HG03139 (cell line): ENCODE measurements around the gene DDB1.
A peak's percentile ranks its signal among the peaks of the same experiment; 100 is the strongest.

Experiments
- ATAC-seq: cut with Tn5 transposase; IDR thresholded peaks from one replicate; pipeline ENCODE4 v1.9.1; 2021; ENCODE audit not compliant: unreplicated experiment

Gene DDB1

DNA sequence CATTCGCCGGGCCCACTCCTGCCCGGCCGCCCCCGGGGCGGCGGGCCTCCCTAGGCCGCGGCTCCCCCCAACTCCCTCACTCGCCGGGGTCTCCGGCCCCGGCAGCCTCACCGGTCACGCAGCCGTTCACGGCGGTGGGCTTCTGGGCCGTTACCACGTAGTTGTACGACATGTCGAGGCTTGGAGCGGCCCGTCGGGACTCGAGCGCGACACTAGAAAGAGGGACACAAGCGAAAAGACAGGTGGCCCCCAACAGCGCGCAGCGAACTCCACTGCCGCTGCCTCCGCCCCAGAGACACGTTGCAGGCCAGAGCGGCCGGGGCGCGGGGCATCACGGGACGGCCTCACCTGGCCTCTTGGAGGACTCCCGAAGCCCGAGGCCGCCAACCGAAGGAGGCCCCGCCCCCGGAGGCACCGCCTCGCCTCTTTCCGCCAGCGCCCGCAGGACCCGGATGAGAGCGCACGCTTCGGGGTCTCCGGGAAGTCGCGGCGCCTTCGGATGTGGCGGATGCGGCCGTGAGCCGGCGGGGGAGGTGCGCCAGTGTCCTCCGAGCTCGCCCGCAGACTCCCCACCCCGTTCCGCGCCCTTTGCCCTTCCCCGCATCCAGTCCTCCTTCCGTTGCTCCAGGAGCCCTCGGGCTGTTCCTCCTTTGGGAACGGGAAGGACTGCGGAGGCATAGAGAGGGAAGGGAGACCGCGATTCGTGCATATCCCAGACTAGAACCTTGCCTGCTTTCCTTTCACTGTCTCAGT, at the start of gene DDB1, which contains the start of gene TKFC:
Gene DDB1, minus strand, starts transcription at position 309 of the 753 bp plus-strand sequence. Its CDS starts 137 bp downstream, at position 172.
Gene TKFC, plus strand, starts transcription at position 432 of the 753 bp plus-strand sequence. CDS start 1,501 bp downstream, outside the sequence.
- peak; percentile 82 for ATAC-seq

DNA sequence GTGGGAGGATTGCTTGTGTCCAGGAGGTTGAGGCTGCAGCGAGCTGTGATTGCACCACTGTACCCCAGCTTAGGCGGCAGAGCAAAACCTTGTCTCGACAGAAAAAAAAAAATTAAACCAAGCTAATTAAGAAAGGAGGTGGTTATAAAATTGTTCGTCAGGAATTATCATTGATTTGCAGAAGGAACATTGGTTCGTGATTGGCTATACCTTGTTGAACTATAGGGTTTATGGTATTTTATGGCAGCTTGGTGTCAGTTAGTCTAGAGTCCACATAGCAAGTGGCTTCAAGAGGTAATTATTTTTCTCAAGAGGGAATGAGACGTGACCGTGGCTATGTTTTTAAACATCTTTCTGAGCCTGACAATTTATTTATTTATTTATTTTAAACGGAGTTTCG, 48.0 kb upstream of the DDB1 start:
- ATAC-seq, result no peak

DNA sequence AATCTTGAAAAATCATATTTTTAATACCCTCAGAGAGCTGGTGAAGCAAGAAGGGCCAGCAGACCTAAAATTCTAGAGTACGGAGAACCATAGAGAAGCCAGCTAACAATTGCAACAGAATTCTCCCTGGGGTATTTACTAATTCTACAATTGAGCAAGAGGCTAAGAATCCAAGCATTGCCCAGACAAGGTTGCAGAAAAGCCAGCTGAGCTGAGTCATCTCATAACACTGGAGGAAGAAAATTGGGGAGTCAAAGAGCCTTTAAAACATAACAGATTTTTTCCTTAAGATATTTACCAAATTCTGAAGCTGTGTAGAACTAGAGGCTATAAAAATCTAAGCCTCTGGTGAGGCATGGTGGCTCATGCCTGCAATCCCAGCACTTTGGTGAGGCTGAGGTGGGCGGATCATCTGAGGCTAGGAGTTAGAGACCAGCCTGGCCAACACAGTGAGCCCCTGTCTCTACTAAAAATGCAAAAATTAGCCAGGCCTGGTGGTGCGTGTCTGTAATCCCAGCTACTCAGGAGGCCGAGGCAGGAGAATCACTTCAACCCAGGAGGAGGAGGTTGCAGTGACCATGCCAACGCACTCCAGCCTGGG, 45.9 kb upstream of the DDB1 start:
- no peak for ATAC-seq

DNA sequence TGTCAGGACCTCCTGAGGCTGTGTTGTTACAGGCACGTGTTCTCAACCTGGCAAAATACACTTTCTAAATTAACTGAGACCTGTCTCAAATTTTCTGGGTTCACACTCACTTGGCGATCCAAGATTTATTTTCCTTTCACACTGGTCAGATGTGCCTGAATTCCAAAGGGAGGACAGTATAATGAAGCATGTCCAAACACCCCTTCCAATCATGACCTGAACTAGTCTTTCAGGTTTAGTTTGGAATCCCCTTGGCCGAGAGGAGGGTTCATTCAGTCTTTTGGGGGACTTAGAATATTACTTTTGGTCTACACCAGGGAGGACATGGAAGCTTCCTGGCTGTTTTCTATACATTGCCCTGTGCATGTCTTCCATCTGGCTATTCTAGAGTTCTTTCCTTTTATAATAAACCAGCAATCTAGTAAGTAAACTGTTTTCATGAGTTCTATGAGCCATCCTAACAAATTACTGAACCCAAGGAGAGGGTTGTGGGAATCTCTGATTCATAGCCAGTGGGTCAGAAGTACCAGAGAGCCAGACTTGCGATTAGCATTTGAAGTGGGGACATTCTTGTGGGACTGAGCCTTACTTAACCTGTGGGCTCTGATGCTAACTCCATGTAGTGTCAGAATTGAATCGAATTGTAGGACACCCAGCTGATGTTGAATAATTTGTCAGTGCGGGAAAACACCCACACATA, 44.7 kb upstream of the DDB1 start:
- no peak for ATAC-seq

DNA sequence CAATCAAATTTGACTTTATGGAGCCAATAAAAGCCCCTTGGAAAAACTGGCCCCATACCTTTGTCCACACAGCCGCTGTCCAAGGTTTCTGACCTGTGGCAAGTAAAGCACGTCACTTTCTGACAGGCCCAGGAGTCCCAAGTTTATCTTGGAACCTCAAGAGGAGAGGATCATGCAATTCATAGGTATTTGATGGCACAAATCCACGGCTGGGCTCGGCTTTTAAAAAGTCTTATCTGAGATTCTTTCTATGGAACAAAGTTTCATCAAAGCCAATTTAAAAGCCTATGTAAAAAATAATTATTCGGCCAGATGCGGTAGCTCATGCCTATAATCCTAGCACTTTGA, 42.8 kb upstream of the DDB1 start:
- ATAC-seq, result no peak

DNA sequence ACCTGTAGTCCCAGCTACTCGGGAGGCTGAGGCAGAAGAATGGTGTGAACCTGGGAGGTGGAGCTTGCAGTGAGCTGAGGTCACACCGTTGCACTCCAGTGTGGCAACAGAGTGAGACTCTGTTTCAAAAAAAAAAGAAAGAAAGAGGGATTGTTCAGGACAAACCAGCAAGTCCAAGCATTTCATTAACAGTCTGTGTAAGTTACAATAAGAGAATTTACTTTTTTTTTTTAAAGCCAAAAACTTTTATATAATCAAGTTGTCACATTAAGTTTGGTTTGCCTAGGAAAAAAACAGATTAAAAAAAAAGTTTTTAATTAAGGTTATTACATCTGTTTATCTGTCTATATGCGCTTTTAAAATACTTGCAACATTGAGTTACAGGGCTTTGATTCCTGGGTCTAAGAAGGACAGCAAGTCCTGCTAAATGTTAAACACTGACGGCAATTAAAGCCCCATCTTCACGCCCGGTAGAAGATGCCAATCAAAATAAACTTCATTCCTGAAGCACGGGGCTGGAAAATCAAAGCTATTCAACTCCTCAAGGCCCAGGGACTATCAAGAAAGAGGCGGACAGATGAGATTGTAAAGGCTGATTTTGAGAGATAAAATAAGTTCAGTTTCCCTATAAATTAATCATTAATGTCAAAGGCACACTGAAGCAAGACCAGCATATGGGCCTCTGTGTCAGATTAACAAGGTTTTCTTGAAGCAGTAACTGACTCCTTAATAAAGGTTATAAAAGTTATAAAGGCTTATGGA, 39.9 kb upstream of the DDB1 start:
- no peak for ATAC-seq

DNA sequence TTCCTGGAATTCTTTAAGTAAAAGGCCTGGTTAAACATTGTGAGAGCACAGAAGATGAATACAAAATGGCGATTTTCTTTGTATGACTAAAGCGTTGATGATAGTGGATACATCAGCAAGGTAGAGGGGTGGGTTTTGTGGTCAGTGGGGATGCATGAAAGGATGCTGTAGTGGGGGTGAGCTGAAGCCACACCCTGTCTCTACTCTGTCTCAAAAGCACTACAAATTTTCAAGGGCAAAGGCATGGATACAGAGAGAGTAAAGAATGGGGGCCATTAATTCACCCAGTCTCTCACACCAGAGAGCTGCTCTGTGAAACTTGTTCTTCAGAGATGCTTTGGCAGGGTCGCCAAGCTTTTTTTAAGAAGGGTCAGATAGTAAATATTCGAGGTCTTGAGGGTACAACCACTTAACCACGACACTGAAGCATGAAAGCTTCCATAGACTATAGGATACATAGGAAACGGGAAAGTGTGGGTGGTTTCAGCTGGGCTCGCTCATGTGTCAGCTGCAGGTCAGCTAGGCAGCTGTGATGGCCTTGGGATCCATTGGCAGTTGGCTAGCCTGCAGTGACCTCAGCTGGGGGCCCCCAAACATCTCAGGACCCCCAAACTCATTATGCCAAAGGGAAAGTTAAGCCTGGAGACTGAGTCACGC, 37.6 kb upstream of the DDB1 start:
- ATAC-seq, result no peak

DNA sequence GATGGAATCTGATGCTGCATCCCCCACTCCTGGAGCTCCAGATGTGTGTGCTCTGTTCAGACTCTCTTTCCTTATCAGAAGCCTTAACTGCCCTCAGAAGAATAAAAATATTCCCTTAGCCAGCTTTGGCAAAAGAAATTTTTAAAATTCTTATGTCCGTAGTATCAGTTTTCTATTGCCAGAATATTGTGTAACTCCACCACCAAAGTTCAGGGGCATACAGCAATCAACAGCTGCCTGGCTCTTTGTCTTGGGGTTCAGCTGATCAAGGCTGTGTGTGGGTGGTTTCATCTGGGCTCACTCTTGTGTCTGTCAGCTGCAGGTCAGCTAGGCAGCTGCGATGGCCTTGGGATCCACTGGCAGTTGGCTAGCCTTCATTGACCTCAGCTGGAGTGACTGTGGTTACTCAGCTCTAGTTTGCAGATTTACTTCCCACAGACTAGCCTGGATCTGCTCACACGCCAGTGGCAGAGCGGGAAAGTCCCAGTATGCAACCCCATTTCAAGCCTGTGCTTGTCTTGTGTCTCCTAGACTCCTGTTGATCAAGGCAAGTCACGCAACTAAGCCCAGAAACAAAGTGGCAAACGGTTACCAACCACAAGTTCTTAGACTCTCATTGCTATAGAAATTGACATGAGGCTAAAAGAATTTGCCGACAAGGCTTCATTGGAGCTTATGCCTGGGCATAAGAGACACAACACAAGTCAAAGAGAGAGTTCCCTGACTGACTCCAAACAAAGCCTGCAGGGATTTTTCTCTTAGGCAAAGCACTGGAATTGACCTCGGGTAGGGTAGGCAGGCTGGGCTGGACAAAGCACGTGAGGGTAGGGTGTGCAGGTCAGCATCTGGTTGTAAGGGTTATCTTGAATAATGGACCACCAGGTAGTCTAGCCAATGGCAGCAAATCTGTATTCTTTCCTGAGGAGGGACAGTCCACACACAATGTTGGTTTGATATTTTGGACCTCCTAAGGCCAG, 36.8 kb upstream of the DDB1 start:
- no peak for ATAC-seq

DNA sequence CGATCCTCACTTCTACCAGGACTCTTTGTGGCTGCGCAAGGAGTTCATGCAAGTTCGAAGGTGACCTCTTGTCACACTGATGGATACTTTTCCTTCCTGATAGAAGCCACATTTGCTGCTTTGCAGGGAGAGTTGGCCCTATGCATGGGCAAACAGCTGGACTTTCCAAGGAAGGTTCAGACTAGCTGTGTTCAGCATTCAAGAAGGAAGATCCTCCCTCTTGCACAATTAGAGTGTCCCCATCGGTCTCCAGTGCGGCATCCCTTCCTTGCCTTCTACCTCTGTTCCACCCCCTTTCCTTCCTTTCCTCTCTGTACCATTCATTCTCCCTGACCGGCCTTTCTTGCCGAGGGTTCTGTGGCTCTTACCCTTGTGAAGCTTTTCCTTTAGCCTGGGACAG, 35.7 kb upstream of the DDB1 start:
- no peak for ATAC-seq

DNA sequence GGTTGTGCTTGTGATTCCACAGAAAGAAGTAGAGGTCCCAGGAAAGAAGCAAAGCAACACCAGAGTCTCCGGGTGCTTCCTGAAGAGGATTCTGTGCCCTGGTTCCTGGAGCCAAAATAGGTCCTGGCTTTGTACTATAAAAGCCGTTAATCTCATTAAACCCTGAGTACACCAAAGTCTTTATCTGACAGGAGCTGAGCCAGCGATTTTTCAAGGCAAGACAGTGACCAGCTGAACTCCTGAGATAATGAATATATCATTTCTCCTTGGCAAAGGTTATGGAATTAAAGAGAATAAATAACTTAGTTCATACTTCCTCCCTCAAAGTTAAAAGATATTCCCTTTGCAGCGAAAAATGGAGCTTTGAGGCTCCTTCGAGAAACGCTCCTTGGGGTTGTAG, 34.5 kb upstream of the DDB1 start:
- no peak for ATAC-seq

DNA sequence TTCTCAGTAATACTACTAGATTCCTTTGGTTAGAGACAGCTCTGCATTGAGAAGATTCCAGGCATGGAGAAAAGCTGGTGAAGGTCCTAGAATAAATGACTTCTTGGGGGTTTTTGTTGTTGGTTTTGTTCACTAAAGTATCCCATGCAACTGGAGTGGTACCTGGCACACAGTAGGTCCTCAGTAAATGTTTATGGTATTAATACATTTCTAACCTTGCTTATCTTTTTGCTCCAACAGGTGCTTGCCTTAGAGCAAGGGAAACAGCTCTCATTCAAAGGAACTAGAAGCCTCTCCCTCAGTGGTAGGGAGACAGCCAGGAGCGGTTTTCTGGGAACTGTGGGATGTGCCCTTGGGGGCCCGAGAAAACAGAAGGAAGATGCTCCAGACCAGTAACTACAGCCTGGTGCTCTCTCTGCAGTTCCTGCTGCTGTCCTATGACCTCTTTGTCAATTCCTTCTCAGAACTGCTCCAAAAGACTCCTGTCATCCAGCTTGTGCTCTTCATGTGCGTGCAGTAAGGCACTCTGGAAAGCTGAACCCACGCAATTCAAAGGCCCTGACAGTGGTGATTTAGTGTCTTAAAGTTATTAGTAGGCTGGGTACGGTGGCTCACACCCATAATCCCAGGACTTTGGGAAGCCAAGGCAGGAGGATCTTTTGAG, 31.2 kb upstream of the DDB1 start:
- no peak for ATAC-seq

DNA sequence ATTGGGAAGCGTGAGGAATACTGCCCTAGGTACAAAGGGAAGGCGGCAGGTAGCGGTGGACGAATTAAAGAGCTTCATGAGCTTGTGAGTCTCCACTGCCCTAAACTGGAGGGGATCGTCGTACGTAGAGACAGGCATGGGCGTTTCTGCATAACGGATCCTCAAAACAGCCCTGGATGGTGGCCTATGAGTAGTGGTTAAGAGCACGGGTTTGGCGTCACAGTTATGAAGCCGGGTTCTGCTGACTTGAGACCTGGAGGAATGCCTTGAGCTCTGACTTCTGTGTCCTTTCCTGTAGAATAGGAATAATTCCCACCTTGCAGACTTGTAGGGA, 29.6 kb upstream of the DDB1 start:
- ATAC-seq, result no peak

DNA sequence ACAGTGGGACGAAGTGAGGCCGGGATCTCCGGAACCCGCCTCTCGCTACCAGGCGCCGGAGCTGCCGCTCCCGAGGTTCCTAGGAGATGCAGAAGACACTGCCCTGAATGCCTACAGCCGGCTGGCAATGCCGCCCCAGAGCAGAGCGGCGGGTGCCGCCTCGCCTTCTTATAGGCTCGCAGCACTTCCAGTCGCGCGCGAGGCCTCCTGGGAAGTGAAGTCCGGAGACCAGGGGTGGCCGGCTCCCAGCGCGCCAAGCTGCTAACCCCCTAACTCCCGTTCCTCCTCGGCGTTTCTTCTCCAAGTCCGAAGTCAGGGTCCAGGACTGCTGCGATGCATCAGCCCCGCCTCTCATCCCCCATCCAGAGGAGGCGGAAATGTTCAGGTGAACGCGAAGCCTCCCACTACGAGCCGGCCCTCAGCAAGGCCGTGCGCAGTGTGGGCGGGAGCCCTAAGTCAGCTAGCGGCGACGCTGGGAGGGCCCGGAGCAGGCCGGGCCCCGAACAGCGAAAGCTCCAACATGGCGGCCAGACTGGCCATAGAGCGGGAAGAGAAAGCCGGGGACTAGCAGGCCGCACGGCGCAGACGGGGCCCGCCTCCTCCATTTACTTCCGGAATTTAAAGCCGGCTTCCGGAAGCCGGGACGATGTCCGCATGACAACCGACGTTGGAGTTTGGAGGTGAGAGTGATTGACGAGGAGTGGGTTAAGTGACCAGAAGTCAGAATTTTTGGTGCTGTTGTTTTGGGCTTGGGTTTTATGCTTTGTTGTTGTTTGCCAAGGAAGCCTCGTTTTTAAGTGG, 29.0 kb upstream of the DDB1 start, which contains the start of the genes CYB561A3 and TMEM138:
Gene CYB561A3, minus strand, starts transcription at position 142 of the 801 bp plus-strand sequence. CDS start 5,169 bp downstream, outside the sequence.
Gene TMEM138, plus strand, starts transcription at position 634 of the 801 bp plus-strand sequence. CDS start 2,017 bp downstream, outside the sequence.
- peak; percentile 76 for ATAC-seq

DNA sequence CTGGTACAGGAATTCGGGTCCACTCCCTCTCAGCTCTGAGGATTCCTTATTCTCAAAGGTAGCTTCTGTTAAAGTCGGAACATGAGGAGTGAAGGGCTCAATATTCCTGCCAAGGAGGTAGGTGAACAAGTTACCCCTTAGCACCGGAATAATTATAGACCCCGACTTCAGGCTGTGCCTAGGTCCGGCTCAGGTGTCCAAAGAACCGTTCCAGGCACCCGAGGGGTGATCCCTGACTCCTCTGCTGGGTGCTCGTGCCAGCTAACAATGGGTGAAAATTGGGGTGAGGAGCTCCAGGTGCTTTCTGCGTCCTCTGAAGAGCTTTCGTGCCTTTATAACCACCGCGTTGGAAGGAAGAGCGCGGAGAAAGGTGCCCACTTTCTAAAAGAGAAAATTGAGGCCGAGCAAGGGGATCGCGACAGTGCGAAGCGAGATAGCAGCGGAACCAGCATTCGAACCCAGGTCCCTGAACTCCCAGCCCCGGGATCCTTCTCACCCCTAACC, 28.4 kb upstream of the DDB1 start:
- ATAC-seq, result no peak

DNA sequence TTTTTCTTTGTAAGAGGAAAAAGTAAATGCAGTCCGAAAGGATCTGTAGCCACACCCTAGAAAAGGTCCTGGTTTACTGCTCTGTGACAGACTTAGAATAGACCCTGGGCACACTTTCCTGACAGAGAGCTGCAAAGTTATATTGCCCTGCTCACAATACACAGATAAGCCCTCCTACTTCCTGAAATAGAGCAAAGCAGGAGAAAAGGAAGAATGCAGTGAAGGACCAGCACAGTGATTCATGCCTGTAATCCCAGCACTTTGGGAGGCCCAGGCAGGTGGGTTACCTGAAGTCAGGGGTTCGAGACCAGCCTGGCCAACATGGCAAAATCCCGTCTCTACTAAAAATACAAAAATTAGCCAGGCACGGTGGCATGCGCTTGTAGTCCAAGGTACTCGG, 26.6 kb upstream of the DDB1 start:
- ATAC-seq, result no peak

DNA sequence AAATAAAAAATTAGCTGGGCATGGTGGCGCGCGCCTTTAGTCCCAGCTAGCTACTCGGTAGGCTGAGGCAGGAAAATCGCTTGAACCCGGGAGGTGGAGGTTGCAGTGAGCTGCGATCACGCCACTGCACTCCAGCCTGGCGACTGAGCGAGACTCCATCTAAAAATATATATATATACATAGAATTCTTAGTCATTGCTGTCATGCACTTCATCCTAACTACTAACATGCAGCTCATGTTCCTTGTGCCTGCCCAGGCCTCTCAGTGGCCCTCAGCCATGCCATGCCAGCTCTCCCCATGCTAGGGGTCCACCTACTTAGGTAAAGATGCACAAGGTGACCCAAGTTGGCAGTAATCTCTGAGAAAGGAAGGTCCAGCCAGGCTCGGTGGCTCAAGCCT, 25.7 kb upstream of the DDB1 start:
- no peak for ATAC-seq

DNA sequence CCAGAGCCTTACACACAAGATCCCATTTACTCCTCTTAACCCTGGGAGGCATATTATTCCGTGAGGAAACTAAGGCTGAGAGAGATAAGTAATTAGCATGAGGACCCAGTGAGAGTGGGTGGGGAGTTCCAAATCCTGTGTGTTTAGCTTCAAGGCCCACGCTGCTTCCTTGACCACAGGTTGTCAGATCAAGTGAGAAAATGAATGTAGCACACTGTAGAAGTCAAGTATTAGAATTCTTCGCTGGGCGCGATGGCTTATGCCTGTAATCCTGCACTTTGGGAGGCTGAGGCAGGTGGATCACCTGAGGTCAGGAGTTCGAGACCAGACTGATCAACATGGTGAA, 25.0 kb upstream of the DDB1 start:
- ATAC-seq, result no peak

DNA sequence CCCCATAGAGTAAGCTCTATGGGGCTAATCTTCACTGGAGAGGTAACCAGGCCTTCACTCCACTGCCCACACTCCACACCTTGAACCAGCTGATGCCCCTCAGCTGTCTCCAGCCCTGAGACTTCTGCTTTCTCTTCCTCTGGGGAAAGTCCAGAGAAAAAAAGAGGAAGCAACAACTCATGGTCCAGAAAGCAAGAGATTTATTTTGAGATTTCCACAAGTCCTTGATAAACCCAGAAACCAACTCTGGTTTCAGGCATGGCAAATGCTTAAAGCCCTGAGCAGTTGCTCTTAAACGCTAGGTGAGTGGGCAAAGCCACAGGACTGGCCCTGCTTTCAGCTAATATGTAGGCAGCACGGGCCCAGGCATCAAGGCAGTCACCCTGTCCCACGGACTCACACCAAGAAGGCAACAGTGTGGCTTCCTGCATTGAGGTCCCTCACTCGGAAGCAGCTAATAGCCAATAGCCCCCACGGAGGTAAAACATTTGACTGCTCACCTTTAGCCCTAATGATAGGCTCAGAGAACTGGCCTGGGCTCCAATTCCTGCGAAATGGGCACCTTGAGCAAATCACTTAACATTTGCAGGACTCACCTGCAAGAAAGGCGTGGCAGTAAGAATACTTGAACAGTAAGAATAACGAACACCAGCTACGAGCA, 24.5 kb upstream of the DDB1 start:
- peak; percentile 44 for ATAC-seq
